Medulla oblongata (tissue), 1 donor: ENCODE results near the gene EHF.
"Not testable (repeated sequence)": the region's sequence is repeated elsewhere in the genome, so short reads cannot be mapped to it uniquely, and the experiment has no call there.

Experiments
- DNase-seq: peaks from one replicate; pipeline ENCODE4 v3.0.0-alpha.2; 2015; ENCODE audit errors: extremely low spot score

Gene EHF

DNA sequence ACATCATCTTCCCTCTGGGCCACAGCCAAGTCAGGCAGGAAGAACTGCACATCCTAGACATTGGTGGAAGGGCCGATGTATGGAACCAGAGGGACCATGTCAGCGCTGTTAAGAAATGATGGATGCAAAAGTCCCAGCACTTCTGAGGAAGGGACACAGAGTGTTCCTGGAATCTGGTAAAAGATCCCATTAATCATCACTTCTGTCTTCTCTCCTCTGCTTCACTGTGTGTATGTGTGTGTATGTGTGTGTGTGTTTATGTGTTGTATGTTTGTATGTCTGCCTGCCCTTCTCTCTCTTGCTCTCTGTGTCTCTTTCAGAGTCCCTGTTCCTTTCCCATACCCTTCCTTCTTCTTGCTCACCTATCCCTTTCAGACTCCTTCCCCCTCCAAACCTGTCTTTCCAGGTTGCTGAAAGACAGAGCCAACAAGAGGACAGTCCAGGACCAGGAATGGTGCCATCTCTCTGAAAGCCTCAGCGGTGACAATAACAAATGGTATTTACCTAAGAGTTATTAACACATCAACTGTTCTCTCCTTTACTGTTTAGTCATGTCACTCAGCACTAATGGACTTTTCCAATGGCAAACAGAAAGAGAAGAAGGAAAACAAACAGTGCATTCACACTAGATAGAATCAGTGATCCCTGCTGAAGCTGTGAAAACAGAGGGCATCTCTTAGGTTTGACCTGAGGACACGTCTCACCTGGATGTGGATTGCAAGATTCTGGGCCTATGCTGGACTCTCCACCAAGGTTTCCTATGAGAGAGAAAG is 47.1 kb downstream of the EHF start:
- DNase-seq: no peak

DNA sequence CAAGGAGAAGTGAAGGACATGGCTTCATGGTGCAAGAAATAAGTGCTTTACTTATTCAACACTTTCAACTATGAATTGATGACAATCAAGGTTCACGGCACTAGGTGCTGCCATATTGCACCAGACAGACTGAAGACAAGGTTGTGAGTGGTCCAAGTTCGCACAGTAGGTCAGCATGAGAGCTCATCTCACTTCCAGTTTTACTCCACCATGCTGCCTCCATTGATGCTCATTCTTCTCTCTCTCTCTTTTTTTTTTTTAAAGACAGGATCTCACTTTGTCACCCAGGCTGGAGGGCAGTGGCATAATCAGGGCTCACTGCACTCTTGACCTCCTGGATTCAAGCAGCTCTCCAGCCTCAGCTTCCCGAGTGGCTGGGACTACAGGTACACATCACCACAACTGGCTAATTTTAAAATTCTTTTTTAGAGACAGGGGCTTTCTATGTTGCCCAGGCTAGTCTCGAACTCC is 47.7 kb downstream of the EHF start:
- no peak for DNase-seq

DNA sequence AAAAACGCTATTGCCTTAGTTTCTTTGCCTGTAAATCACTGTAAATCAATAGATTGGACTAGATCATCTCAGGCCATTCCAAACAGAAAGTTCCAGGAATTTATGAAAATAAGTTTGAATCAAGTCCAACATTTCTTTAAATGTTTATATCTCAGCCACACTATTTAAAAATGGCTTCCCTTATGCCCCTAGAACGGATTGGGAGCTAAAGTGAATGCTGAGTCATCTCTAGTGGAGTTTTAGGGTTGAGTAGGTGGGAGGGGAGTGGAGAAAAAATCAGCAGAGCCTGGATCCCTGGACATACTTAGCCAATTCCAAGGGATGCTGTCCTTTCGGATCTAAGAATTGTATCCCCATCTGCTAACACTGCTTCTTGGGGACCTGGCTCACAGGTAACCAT is 48.6 kb downstream of the EHF start:
- DNase-seq: no peak

DNA sequence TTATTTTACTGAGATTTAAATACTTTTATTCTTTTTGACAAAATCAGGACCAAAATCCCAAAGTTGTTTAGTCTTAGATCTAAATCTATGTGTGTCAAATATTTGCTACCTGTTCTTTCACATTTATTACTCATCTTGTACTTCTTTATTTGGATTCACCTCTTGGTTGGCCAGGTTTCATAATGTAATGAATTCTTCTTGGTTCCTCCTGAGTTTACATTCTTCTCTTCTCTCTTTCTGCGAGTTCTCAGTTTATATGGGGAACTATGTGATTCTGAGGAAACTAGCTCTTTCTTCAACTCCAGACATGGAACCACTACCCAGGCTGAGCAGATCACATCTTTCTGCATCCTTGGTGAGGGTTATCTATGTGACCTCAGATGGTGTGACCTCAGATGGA is 50.2 kb downstream of the EHF start:
- DNase-seq: no peak

DNA sequence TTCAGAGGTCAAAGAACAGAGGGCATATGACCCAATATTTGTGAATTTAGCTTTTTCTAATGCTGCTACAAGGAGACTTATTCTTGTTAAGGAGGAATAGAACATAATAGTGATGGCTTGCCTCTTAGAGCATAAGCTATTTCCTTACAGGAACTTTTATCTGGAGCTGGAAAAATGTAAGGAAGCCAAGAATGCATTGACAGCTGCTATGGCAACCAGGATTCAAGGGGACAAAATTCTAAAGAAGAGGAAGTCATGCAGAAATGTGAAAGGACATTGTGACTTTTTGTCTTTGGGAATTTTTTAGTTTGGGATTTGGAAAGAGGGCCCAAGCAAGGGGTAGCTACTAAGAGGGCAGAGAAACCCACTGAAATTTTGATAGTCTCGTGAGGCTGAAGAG is 51.1 kb downstream of the EHF start:
- no peak for DNase-seq

DNA sequence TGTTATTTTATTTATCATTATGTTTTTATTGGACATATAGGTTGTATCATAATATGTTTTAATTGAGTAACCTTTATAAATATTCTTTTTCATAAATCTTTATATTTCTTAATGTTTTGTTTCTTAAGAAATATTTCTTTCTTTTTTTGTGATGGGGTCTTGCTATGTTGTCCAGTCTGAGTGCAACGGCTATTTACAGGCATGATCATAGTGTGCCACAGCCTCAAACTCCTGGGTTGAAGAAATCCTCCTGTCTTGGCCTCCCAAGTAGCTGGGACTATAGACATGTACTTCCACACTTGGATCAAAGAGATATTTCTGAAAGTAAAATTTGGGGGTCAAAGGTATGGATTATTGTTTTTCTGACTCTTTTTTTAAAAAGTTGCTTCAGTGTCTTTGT is 53.1 kb downstream of the EHF start:
- no peak for DNase-seq

DNA sequence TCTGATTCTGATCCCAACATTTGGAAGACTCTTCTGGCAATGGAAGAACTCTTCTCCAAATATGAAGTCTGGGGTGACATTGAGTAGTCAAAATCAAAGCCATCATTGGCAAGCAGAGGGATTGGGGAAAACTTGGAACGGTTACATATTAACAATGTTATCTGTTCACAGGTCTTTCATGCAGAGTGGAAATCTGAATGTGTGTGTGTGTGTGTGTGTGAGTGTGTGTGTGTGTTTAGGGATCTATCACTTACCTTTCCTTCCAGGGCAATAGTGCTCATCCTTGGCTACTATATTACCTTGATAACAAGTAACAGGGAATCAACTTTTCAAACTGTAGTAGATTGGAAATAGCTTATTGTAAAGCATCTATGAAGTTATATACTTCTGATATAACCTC is 55.3 kb downstream of the EHF start:
- no peak for DNase-seq

DNA sequence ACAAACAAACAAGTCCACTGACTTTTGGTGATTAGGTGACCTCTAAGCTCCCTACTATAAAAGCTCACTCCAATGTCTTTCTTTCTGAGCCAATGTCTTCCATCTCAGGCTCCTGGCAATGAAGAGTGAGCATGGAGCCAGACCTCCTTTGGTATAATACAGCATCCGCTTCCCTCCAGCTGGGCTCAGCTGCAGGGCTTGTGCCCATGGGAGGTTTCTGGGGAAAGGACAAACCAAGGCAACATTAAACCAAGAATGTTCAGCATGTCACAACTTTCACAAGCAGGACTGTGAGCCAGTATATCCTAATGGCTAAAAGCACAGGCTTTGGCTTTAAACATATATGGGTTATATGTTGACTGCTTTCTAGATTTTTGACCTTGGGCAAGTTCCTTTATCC is 58.8 kb downstream of the EHF start:
- peak; percentile 58 for DNase-seq

DNA sequence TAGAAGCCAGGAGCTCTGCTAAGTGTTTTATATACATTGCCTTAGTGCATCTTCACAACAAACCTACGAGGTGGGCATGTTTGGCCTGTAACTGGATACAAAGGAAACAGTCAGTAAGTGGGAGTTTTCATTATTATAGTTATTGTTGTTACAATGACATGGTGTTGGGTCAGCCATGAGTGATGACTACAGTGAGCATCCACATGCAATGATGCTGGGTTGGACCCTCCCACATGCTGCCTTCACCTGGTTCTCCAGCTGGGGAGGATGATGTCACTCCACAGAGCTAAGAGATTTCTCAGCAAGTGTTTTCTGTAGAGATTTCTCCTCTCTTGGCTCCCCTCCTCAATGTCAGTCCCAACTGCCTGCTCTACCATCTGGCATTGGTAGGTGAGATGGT is 59.3 kb downstream of the EHF start:
- DNase-seq: no peak

DNA sequence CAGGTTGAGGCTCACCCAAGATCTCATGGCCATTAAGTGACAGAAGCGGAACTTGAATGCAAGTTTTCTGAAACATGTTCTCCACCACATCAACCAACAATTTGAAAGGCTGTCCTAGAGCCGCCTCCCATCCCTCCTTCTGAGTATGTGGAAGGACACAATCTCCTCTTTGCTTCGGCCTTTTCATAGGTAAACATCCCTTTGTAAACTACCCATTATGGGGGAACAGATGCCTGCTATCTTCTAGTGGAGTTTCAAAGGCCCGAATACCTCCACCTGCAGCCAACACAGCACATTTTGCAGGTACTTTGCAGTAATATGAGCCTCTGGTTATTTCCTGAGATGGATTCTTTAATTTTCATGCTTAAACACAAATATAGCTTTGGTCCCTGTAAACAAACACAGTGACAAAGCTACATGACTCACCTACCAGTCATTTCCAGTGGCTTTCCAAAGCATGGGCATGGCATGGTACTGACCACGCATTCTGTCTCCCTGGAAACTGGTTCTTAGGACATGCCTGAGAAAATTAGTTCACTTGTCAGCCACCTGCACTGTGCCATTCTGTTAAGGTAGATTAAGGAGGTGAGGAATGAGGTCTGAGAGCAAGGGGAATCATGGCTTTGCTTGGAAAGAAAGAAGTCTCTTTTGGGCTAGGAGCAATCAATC is 60.2 kb downstream of the EHF start:
- DNase-seq: no peak

DNA sequence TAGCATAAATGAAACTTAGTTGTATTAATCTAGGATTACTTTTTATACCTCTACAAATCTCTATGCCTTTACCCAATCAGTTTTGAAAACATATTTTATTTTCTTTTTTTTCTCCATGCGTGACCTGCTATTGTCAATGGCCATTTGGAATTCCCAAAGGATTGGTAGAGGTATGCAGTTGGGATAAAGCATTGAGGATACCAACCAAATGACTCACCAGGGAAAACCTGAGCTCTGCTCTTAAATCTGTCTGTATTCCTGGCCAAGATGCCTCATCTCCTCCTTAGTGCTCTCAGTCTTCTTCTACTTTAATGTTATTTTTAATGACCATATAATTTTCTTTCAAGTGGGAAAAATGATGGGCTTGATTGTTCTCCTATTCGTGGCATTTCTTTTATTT is 61.9 kb downstream of the EHF start:
- no peak for DNase-seq

DNA sequence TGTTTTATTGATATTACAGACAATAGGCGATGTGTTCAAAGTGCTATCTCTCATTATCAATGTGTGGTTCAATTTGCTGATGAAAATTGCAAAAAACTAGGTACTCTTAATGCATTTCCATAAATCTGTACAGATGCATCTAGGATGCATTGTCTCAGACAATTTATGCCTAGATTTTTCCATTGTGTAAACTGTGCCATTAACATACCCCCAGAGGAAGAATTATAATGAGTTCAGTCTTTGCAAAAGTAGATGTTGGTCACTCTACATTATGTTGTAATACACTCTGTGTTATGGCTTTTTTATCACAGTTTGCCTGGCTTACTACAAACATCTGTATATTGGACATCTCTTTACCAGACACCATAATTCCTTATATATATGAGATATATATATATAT is 62.5 kb downstream of the EHF start:
- DNase-seq: no peak

DNA sequence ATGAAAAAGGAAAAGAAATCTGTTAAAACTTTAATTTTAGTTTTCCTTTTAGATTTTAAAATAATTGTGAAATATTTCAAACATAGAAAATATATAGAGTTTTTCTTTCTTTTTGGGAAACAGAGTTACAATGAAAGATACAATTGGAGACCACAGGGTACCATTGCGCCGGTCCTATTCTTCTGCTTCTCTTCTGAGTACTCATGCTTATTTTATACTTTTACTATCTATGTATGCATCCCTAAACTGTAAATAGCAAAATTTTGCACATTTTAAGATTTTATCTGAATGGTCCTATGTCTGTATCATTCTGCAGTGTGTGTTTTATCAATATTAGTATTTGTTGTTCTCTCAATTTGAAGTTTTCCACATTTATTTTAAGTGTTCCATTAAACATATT is 65.0 kb downstream of the EHF start:
- no peak for DNase-seq

DNA sequence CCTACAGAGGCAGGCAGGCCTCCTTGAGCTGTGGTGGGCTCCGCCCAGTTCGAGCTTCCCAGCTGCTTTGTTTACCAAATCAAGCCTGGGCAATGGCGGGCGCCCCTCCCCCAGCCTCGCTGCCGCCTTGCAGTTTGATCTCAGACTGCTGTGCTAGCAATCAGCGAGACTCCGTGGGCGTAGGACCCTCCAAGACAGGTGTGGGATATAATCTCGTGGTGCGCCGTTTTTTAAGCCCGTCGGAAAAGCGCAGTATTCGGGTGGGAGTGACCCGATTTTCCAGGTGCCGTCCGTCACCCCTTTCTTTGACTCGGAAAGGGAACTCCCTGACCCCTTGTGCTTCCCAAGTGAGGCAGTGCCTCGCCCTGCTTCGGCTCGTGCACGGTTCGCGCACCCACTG is 71.4 kb downstream of the EHF start:
- not testable (repeated sequence) for DNase-seq

DNA sequence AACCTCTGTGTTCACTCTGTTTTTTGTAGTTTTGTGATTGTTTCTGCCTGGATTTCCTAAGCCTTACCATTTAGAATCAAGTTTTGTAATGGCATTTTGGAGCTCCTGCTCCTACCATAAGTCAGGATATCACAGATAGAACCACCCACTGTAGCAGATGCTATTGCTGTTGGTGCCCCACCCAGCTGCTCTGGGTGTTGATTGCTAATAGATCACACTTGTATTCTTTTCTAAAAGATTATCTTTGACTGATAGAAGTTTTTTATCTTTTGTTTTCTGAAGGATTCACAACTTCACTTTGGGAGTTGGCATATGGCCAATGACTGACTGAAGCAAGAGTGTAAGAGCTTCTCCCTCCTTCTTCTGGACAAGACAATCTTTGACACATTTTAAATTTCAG is 76.0 kb downstream of the EHF start:
- DNase-seq: no peak

DNA sequence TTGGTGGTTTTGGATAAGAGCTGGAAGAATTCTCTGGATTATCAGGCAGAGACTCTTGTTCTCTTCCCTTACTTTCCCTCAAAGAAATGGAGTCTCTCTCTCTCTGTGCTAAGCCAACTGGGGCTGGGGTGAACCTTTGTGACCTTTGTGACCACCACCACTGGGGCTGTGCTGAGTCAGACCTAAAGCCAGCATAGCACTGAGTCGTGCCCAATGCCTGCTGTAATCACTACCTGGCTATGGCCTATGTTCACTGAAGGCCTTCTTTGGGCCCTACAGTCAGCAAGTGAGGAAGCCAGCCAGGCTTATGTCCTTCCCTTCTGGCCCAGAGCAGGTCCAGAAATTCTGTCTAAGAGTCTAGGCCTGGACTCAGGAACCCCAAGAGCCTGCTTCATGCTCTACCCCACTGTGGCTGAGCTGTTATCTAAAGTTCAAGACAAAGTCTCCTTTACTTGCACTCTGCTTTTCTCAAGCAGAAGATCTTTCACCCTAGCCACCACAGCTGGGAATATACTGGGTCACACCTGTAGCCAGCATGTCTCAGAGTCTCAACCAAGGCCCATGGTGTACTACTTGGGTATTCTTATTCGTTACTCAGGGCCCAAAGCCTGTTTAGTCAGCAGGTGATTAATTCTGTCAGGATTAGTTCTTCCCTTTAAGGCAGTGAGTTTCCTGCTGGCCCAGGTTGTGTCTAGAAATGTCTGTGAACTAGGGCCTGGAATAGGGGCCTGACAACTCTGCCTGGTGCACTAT is 86.0 kb downstream of the EHF start:
- DNase-seq: no peak

DNA sequence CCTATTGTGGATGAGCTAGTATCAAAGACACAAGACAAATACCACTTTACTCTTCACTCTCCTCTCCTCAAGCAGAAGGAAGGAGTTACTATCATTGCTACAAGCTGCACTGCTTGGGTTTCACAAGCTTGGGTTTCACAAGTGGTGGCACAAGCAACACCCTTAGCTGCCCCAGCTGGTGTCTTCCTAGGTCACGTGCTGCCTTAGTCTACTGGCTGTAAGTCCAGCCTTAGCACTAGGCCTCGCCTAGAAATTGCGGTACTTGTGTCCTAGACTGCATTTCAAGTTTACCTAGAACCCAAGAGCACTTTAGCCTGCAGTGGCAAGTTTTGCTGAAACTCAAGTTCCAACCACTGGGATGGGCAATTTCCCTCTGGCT is 86.6 kb downstream of the EHF start:
- no peak for DNase-seq
